Measurements from ENCODE around the gene RBBP8NL.

DNA sequence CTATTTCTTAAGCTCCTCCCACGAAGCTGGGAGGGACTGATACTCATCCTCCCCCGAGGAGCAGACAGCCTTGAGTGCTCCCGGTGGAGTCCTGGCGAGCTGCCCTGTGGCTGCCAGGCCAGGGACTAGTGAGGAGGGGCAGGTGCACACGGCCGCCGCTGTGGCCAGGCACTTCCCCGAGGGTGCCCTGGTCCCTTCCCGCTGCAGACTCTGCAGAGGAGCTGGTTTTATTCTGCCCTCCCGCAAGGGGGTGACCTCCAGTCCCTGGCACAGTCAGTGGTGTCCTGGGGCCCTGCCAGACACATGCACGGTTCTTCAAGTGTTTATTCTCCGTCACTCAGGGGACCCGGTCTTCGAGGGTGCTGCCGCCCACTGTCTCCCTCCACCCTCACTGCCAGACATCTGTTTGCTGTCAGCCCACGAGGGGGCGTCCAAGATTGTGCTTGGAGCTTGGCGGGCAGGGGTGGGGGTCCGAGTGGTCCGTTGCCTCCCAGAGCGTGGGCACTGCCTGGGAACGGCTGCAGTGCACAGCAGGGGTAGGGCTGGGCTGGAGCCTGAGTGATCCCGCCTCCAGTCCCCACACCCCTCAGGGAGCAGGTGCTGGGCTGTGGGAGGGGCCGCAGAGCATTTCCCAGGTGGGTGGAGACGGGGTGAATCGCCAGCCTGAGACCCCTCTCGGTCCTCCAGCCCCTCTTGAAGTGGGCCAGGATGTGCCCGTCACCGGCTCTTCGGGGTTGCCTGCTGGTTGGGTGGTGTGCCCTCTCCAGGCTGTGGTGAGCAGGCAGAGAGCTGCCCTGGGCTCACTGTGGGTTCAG is 17.2 kb downstream of the RBBP8NL start:
- TF ChIP-seq EP300 (IDR thresholded peaks at IDR 0.05; ENCODE audit: borderline replicate concordance), result 0 out of 2 replicates have a peak, but pooled peaks have one; percentile 5
- no peak for TF ChIP-seq YY1 (IDR thresholded peaks at IDR 0.05; ENCODE audit: low read depth)
- TF ChIP-seq, protein P1, sequence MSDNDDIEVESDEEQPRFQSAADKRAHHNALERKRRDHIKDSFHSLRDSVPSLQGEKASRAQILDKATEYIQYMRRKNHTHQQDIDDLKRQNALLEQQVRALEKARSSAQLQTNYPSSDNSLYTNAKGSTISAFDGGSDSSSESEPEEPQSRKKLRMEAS (IDR thresholded peaks at IDR 0.05), result no peak; the same call in 1 of the 2 replicates
- peak; percentile 69 for TF ChIP-seq RAD21 (IDR thresholded peaks at IDR 0.05; ENCODE audit: low read depth)

All from Ishikawa (cell line).